Measurements from ENCODE around the gene ESRRB. TPM values are rescaled to one million over a fixed set of nuclear protein-coding genes. Genes with fewer than 3 reads are reported as not detected.

ESRRB gene
- polyA plus RNA-seq, 1 of the 3 experiments (the other 2 are of a cell fraction) = 0.05 TPM

DNA sequence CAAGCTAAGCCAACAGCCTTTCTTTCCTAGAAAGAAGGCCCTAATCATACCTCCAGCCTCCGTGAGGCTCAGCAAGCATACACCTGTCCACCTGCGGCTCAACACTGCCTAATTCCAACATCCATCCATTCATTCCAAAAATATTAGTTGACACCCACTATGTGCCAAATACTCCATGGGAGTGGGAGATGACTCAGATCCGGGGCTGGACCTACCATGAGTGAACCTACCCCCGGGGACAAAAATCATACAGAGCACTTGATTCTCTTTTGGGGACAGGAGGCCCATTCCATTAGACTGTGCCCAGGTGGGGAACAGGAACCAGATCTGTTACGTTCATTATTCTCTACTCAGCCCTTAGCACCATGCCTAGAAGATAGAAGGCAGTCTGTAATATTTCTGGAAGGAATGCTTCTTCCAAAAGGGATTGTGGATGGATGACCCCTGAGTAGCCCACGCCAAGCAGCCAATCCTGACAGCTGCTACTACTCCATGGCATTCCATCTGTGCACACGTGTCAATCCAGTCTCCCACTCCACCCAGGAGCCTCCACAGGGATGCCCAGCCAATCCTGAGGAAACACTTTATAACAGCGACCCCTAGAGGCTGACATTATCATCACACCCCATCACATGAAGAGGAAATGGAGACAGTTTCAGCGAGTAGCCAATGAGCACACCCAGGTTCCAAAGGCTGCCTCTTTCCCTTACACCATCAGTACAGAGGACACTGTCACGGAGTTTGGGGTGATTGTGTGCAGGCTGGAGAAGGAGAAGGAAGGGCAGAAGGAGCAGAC lies 170.7 kb downstream of the ESRRB start:
- H3K4me3 ChIP-seq (ENCODE audit: low read depth in 2 of 2, low read length in 1 of 2) = peak overlapping the region in 1 of 2 experiments; percentile 41; a peak in 1 of 4 replicates
- WGBS (ENCODE audit: low lambda C conversion rate) = 36% methylated on average over 9 of the region's 10 CpGs
- H3K36me3 ChIP-seq (replicated peaks in 1 of 2; ENCODE audit: control insufficient read depth in 1 of 2, insufficient read depth in 2 of 2, low read length in 1 of 2) = no peaks in the 10 kb centered on the region
- H3K9me3 ChIP-seq = no peaks in the 10 kb centered on the region
- no peaks in the 10 kb centered on the region for H4K20me1 ChIP-seq (ENCODE audit: insufficient read depth)
- H3K27me3 ChIP-seq (ENCODE audit: insufficient read depth) = no peaks in the 10 kb centered on the region
- CTCF ChIA-PET = interaction anchor here (0.6 to 0.7 kb wide), 3 partner anchors 9 to 839 kb away, joined by 3 to 6 read pairs (median 4); no protein-coding TSS in a partner anchor
- H3K9ac ChIP-seq = no peak overlapping the region
- DNase-seq = peak; percentile 65
- H3K4me1 ChIP-seq (ENCODE audit: control insufficient read depth in 1 of 2, insufficient read depth in 2 of 2, low read depth in 1 of 2, low read length in 1 of 2) = peaks cover 0 to 2% of the 10 kb centered on the region in 2 experiments; a peak in 2 of 4 replicates
- TF ChIP-seq RFX5 (IDR thresholded peaks at IDR 0.05; ENCODE audit: low read length) (no peak), RAD21 (IDR thresholded peaks at IDR 0.05; ENCODE audit: low read length) (peak; percentile 69), ELF1 (IDR thresholded peaks at IDR 0.05) (no peak), TCF12 (IDR thresholded peaks at IDR 0.05) (no peak)
- TF ChIP-seq, protein P1, sequence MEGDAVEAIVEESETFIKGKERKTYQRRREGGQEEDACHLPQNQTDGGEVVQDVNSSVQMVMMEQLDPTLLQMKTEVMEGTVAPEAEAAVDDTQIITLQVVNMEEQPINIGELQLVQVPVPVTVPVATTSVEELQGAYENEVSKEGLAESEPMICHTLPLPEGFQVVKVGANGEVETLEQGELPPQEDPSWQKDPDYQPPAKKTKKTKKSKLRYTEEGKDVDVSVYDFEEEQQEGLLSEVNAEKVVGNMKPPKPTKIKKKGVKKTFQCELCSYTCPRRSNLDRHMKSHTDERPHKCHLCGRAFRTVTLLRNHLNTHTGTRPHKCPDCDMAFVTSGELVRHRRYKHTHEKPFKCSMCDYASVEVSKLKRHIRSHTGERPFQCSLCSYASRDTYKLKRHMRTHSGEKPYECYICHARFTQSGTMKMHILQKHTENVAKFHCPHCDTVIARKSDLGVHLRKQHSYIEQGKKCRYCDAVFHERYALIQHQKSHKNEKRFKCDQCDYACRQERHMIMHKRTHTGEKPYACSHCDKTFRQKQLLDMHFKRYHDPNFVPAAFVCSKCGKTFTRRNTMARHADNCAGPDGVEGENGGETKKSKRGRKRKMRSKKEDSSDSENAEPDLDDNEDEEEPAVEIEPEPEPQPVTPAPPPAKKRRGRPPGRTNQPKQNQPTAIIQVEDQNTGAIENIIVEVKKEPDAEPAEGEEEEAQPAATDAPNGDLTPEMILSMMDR (IDR thresholded peaks at IDR 0.05) = peak; percentile 62
- TF ChIP-seq, protein P2, sequence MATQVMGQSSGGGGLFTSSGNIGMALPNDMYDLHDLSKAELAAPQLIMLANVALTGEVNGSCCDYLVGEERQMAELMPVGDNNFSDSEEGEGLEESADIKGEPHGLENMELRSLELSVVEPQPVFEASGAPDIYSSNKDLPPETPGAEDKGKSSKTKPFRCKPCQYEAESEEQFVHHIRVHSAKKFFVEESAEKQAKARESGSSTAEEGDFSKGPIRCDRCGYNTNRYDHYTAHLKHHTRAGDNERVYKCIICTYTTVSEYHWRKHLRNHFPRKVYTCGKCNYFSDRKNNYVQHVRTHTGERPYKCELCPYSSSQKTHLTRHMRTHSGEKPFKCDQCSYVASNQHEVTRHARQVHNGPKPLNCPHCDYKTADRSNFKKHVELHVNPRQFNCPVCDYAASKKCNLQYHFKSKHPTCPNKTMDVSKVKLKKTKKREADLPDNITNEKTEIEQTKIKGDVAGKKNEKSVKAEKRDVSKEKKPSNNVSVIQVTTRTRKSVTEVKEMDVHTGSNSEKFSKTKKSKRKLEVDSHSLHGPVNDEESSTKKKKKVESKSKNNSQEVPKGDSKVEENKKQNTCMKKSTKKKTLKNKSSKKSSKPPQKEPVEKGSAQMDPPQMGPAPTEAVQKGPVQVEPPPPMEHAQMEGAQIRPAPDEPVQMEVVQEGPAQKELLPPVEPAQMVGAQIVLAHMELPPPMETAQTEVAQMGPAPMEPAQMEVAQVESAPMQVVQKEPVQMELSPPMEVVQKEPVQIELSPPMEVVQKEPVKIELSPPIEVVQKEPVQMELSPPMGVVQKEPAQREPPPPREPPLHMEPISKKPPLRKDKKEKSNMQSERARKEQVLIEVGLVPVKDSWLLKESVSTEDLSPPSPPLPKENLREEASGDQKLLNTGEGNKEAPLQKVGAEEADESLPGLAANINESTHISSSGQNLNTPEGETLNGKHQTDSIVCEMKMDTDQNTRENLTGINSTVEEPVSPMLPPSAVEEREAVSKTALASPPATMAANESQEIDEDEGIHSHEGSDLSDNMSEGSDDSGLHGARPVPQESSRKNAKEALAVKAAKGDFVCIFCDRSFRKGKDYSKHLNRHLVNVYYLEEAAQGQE (IDR thresholded peaks at IDR 0.05; ENCODE audit: low read depth, low read length) = no peak
- H3K27ac ChIP-seq (ENCODE audit: low read depth in 2 of 2, low read length in 1 of 2) = no peak overlapping the region
- H3K79me2 ChIP-seq (ENCODE audit: insufficient read depth) = no peaks in the 10 kb centered on the region
- H3K9me2 ChIP-seq = no peaks in the 10 kb centered on the region
- no peak overlapping the region for H3K4me2 ChIP-seq
- no peak overlapping the region for H2AFZ ChIP-seq (ENCODE audit: low read depth)
- no peaks in the 10 kb centered on the region for H3F3A ChIP-seq (replicated peaks; ENCODE audit: insufficient read depth)
- POLR2A ChIA-PET = no interaction called here

DNA sequence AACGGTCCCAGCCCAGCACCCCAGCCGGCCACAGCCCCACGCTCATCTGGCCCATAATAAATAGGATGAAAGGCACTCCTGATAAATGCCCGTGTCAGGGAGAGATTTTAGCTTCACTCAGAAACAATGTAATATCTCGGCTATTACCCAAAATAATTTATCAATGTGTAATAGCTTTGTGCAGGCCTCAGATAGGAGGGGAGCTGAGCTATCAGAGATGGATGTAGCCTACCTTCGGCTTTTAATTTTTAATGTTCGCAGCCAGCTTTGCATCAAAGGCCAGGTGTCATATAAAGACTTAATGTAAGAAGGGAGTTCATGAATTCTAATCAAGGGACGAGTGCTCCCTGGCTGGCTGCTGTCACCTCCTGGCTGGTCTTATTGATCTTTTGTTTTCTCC lies 171.9 kb downstream of the ESRRB start:
- whole genome bisulfite sequencing (ENCODE audit: low lambda C conversion rate) = 55% methylated on average over 8 of the region's 8 CpGs
- no peaks in the 10 kb centered on the region for H3F3A ChIP-seq (replicated peaks; ENCODE audit: insufficient read depth)
- peaks cover 0 to 2% of the 10 kb centered on the region in 2 experiments; a peak in 1 of 4 replicates for H3K4me1 ChIP-seq (ENCODE audit: control insufficient read depth in 1 of 2, insufficient read depth in 2 of 2, low read depth in 1 of 2, low read length in 1 of 2)

More for the DNA sequence above, 171.9 kb downstream of the ESRRB start:
- no peak overlapping the region for H3K9ac ChIP-seq
- H3K4me2 ChIP-seq = no peak overlapping the region
- CTCF ChIA-PET = interaction anchor here (0.6 to 0.9 kb wide), 2 partner anchors 10 to 11 kb away, joined by 3 read pairs; no protein-coding TSS in a partner anchor
- H2AFZ ChIP-seq (ENCODE audit: low read depth) = no peak overlapping the region
- no peaks in the 10 kb centered on the region for H3K9me3 ChIP-seq
- H3K27ac ChIP-seq (ENCODE audit: low read depth in 2 of 2, low read length in 1 of 2) = no peak overlapping the region
- POLR2A ChIA-PET = no interaction called here
- DNase-seq = no peak
- H3K9me2 ChIP-seq = no peaks in the 10 kb centered on the region
- no peaks in the 10 kb centered on the region for H3K27me3 ChIP-seq (ENCODE audit: insufficient read depth)
- TF ChIP-seq MEF2A (IDR thresholded peaks at IDR 0.05; ENCODE audit: borderline replicate concordance, low read depth) (no peak), FOXM1 (IDR thresholded peaks at IDR 0.05; ENCODE audit: low read depth) (no peak), EZH2phosphoT487 (IDR thresholded peaks at IDR 0.05; ENCODE audit: borderline replicate concordance, low read depth) (no peak)
- TF ChIP-seq, protein P3, sequence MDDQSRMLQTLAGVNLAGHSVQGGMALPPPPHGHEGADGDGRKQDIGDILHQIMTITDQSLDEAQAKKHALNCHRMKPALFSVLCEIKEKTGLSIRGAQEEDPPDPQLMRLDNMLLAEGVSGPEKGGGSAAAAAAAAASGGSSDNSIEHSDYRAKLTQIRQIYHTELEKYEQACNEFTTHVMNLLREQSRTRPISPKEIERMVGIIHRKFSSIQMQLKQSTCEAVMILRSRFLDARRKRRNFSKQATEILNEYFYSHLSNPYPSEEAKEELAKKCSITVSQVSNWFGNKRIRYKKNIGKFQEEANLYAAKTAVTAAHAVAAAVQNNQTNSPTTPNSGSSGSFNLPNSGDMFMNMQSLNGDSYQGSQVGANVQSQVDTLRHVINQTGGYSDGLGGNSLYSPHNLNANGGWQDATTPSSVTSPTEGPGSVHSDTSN (IDR thresholded peaks at IDR 0.05) = no peak
- no peak overlapping the region for H3K4me3 ChIP-seq (ENCODE audit: low read depth in 2 of 2, low read length in 1 of 2)
- H3K36me3 ChIP-seq (replicated peaks in 1 of 2; ENCODE audit: control insufficient read depth in 1 of 2, insufficient read depth in 2 of 2, low read length in 1 of 2) = no peaks in the 10 kb centered on the region
- no peaks in the 10 kb centered on the region for H3K79me2 ChIP-seq (ENCODE audit: insufficient read depth)
- no peaks in the 10 kb centered on the region for H4K20me1 ChIP-seq (ENCODE audit: insufficient read depth)
